ENCODE data around the gene RIC8B.

DNA sequence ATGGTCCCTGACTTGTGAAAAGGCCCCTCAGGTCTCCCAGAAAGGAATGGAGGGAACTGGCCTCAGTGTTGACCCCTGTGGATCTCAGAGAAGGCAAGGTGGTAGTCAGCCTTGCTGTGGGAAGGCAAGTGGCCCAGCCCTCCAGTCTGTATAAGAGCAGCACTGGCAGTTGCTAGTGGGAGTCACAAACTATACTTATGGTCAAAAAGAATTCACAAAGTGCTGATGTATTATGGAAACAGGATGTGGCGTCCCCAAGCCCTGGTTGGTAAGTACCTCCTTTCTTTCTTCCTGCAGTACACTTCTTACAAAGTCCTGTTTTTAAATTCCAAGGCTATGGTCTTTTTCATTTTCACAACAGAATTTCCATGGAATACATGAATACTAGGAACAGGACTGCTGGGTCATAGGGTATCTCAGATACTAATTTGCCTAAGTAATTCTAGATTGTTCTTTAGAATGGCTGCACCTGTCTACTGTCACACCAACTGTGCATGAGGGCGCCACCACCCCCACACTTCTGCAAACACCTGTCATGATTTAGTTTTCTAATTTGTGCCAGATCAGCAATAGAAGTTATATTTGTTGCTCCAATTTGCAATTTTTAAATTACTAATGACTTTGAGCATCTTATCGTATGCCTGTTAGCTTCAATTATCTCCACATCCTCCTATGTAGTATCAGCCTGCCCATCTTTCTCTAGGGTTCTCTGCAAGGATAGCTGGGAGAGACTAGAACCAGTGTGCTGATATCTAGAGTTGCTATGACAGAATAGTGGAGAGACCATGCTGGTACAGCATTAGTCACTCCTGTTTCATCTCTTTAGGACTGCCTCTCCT, 140.5 kb downstream of the RIC8B start:
- TF ChIP-seq, protein P1, sequence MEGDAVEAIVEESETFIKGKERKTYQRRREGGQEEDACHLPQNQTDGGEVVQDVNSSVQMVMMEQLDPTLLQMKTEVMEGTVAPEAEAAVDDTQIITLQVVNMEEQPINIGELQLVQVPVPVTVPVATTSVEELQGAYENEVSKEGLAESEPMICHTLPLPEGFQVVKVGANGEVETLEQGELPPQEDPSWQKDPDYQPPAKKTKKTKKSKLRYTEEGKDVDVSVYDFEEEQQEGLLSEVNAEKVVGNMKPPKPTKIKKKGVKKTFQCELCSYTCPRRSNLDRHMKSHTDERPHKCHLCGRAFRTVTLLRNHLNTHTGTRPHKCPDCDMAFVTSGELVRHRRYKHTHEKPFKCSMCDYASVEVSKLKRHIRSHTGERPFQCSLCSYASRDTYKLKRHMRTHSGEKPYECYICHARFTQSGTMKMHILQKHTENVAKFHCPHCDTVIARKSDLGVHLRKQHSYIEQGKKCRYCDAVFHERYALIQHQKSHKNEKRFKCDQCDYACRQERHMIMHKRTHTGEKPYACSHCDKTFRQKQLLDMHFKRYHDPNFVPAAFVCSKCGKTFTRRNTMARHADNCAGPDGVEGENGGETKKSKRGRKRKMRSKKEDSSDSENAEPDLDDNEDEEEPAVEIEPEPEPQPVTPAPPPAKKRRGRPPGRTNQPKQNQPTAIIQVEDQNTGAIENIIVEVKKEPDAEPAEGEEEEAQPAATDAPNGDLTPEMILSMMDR (IDR thresholded peaks at IDR 0.05; ENCODE audit: control extremely low read depth in 1 of 3, insufficient read depth in 1 of 3, low read depth in 1 of 3, low read length in 3 of 3), result no peak
- TF ChIP-seq EZH2 (IDR thresholded peaks at IDR 0.05; ENCODE audit: low read depth, low read length, severe bottlenecking), result no peak
- TF ChIP-seq TEAD4 (IDR thresholded peaks at IDR 0.05; ENCODE audit: low read depth, low read length), result no peak
- no peak for TF ChIP-seq CREB1 (IDR thresholded peaks at IDR 0.05)
- TF ChIP-seq EGR1 (IDR thresholded peaks at IDR 0.05; ENCODE audit: borderline replicate concordance, low read depth, low read length), result no peak
- no peak for TF ChIP-seq JUND (IDR thresholded peaks at IDR 0.05; ENCODE audit: low read length)
- no peak for TF ChIP-seq SUZ12 (IDR thresholded peaks at IDR 0.05; ENCODE audit: low read length)
